ENCODE data around the gene MS4A12. TPM values are rescaled to one million over a fixed set of nuclear protein-coding genes. Genes with fewer than 3 reads are reported as not detected.
A peak's percentile ranks its signal among the peaks of the same experiment; 100 is the strongest.

MS4A12 gene
- total RNA-seq, 2 experiments from 2014 or later = 1.8 TPM; not detected in 1

DNA sequence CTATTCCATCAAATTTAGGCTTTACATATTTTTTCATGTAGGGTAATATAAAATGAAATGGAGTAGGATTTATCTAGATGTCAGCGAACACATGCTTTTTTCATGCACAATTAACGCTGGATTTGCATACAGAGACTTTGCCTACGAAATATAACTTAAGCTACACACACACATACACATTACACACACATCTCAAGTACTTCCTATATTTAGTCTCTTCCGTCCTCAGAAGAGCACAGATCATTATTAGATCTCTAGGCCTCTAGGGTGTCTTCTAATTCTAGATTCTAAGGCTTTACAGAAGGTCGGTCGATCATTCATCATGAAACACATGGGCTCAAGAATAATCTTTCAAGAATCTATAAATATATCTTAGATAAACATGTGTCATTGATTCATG, 18.8 kb downstream of the MS4A12 start:
- Histone ChIP-seq H3K79me2 (ENCODE audit: insufficient read depth, low read depth, low read length) (no peaks in the 10 kb centered on the region), H4K20me1 (ENCODE audit: insufficient read depth, low read length) (no peaks in the 10 kb centered on the region), H3K27ac (ENCODE audit: low read depth, low read length, poor library complexity, severe bottlenecking) (no peak overlapping the region), H3K4me3 (ENCODE audit: low read depth, low read length, poor library complexity, severe bottlenecking) (no peak overlapping the region), H2AFZ (ENCODE audit: low read length) (0 out of 2 replicates have a peak overlapping the region, but pooled peaks have one; percentile 19), H3K9me2 (ENCODE audit: insufficient read depth, low read length) (no peaks in the 10 kb centered on the region), H3K4me2 (ENCODE audit: low read length) (no peak overlapping the region), H3K9me3 (ENCODE audit: low read length) (no peaks in the 10 kb centered on the region), H3K4me1 (ENCODE audit: insufficient read depth, low read length, poor library complexity, severe bottlenecking) (peaks cover 11% of the 10 kb centered on the region), H3K36me3 (ENCODE audit: insufficient read depth, low read length) (no peaks in the 10 kb centered on the region)
- BruUV-seq (replicated peaks) = no TSS peak
- ChIA-PET CTCF (ENCODE audit: unreplicated experiment) (no interaction called here), POLR2A (interaction anchor here (0.6 kb wide), 1 partner anchor 114 kb away, joined by 3 read pairs; no protein-coding TSS in a partner anchor)
- intact Hi-C loops (cut with micrococcal nuclease; ENCODE audit: unreplicated experiment) = no loop called here
- TF ChIP-seq EZH2phosphoT487 (IDR thresholded peaks at IDR 0.05; ENCODE audit: borderline replicate concordance, low read depth, low read length) = no peak
- no peak for TF ChIP-seq CTCF (conservative IDR thresholded peaks at IDR 0.05; ENCODE audit: low read length)
- no peak for DNase-seq (ENCODE audit: low spot score)

- no peak for DNase-seq (ENCODE audit: low spot score)
- H3K4me2 ChIP-seq (ENCODE audit: low read length) = no peak overlapping the region
- no peak overlapping the region for H3K4me3 ChIP-seq (ENCODE audit: low read depth, low read length, poor library complexity, severe bottlenecking)
- no peaks in the 10 kb centered on the region for H3K9me3 ChIP-seq (ENCODE audit: low read length)
- no peak overlapping the region for H3K27ac ChIP-seq (ENCODE audit: low read depth, low read length, poor library complexity, severe bottlenecking)
- intact Hi-C loops (cut with micrococcal nuclease; ENCODE audit: unreplicated experiment) = no loop called here
- no peaks in the 10 kb centered on the region for H3K36me3 ChIP-seq (ENCODE audit: insufficient read depth, low read length)
- H4K20me1 ChIP-seq (ENCODE audit: insufficient read depth, low read length) = no peaks in the 10 kb centered on the region
- no TSS peak for BruUV-seq (replicated peaks)
- TF ChIP-seq CTCF (conservative IDR thresholded peaks at IDR 0.05; ENCODE audit: low read length) (no peak), EZH2phosphoT487 (IDR thresholded peaks at IDR 0.05; ENCODE audit: borderline replicate concordance, low read depth, low read length) (no peak)
- 0 out of 2 replicates have a peak overlapping the region, but pooled peaks have one; percentile 23 for H2AFZ ChIP-seq (ENCODE audit: low read length)
- no peaks in the 10 kb centered on the region for H3K79me2 ChIP-seq (ENCODE audit: insufficient read depth, low read depth, low read length)
- H3K9me2 ChIP-seq (ENCODE audit: insufficient read depth, low read length) = no peaks in the 10 kb centered on the region
- ChIA-PET CTCF (ENCODE audit: unreplicated experiment) (no interaction called here), POLR2A (interaction anchor here (0.6 to 1.8 kb wide), 5 partner anchors 10 to 34 kb away, joined by 3 to 7 read pairs (median 4); no protein-coding TSS in a partner anchor)
- H3K4me1 ChIP-seq (ENCODE audit: insufficient read depth, low read length, poor library complexity, severe bottlenecking) = peaks cover 11% of the 10 kb centered on the region
Observed at GRCh38 chr11:60512651-60513225, 20.2 kb downstream of the MS4A12 start.
